ENCODE measurements around the gene IFNAR1.
"Not testable (repeated sequence)": the region's sequence is repeated elsewhere in the genome, so short reads cannot be mapped to it uniquely, and the experiment has no call there.

The IFNAR1 gene

GRCh38 chr21:33374450-33375096 lies 49.8 kb downstream of the IFNAR1 start:
- peak; percentile 62 for TF ChIP-seq CTCF (IDR thresholded peaks at IDR 0.05; ENCODE audit: low read depth, low read length)
- DNase-seq (ENCODE audit: extremely low read depth, low read depth): no peak

- no peak for DNase-seq (ENCODE audit: extremely low read depth, low read depth)
- no peak for TF ChIP-seq CTCF (IDR thresholded peaks at IDR 0.05; ENCODE audit: low read depth, low read length)
Measured at GRCh38 chr21:33375101-33375644, 50.4 kb downstream of the IFNAR1 start.

- no peak for TF ChIP-seq CTCF (IDR thresholded peaks at IDR 0.05; ENCODE audit: low read depth, low read length)
- DNase-seq (ENCODE audit: extremely low read depth, low read depth): no peak
Measured at GRCh38 chr21:33377221-33377920, 52.6 kb downstream of the IFNAR1 start.

GRCh38 chr21:33378081-33378480 lies 53.3 kb downstream of the IFNAR1 start:
- TF ChIP-seq CTCF (IDR thresholded peaks at IDR 0.05; ENCODE audit: low read depth, low read length): no peak
- no peak for DNase-seq (ENCODE audit: extremely low read depth, low read depth)

GRCh38 chr21:33379934-33380333 lies 55.2 kb downstream of the IFNAR1 start:
- not testable (repeated sequence) for DNase-seq (ENCODE audit: extremely low read depth, low read depth)

- DNase-seq (ENCODE audit: extremely low read depth, low read depth): peak; percentile 86
- no peak for TF ChIP-seq CTCF (IDR thresholded peaks at IDR 0.05; ENCODE audit: low read depth, low read length)
Measured at GRCh38 chr21:33380483-33380998, 55.8 kb downstream of the IFNAR1 start.

GRCh38 chr21:33381381-33381780 lies 56.6 kb downstream of the IFNAR1 start:
- not testable (repeated sequence) for DNase-seq (ENCODE audit: extremely low read depth, low read depth)

- no peak for DNase-seq (ENCODE audit: extremely low read depth, low read depth)
- TF ChIP-seq CTCF (IDR thresholded peaks at IDR 0.05; ENCODE audit: low read depth, low read length): no peak
Measured at GRCh38 chr21:33383056-33383888, 58.5 kb downstream of the IFNAR1 start.

Measured in AG09319 (cell line).